ENCODE data around the gene FBL.
"Not testable (repeated sequence)": the region's sequence is repeated elsewhere in the genome, so short reads cannot be mapped to it uniquely, and the experiment has no call there.

The FBL gene

DNA sequence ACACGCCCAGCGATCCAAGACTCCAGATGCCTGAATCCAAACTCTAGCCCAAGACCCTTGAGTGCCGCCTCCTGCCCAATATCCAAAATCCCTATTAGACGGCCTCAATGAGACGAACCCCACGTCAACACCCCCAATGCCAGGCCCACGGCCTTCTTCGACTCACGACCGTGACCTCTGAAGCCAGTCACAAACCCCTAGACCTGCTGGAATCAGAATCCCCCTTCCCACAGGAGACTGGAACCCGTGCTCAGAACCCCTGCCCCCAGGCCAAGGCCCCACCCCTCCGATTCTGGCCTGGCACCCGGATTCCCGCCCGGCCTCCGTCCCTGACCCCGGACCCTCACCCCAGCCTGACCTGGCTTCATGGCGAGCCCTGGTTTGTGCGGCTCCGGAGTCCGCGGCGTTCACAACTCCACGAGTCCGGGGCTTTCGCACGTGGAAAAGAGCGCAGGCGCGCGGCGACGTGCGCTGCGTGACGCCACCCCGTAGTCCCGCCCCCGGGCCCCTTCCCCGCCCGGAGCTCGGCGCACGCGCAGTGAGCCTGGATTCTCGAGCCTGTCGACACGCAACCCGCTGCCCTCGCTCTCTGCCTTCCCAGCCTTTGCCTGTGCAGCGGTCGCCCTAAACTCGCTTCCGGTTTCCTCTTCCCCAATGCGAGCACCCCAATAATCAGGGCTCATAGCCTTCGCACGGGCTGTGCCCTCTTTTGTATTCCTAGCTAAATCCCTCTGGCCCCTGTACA is at the start of gene FBL:
FBL (minus strand) TSS at position 447 of the 745 bp plus-strand sequence; CDS start at position 368, 79 bp downstream.
- Histone ChIP-seq H3K4me1 (ENCODE audit: control insufficient read depth, insufficient read depth, low read length) (peaks cover 4% of the 10 kb centered on the region), H3K36me3 (ENCODE audit: control insufficient read depth, insufficient read depth, low read length) (peaks cover 4% of the 10 kb centered on the region), H3K4me3 (ENCODE audit: low read depth, low read length) (peak within 1 kb of the TSS; percentile 96), H3K9me3 (ENCODE audit: control insufficient read depth, insufficient read depth, low read length) (no peaks in the 10 kb centered on the region), H3K9ac (ENCODE audit: low read depth, low read length) (peak within 1 kb of the TSS; percentile 90), H3K27me3 (ENCODE audit: control insufficient read depth, insufficient read depth, low read length) (no peaks in the 10 kb centered on the region)

DNA sequence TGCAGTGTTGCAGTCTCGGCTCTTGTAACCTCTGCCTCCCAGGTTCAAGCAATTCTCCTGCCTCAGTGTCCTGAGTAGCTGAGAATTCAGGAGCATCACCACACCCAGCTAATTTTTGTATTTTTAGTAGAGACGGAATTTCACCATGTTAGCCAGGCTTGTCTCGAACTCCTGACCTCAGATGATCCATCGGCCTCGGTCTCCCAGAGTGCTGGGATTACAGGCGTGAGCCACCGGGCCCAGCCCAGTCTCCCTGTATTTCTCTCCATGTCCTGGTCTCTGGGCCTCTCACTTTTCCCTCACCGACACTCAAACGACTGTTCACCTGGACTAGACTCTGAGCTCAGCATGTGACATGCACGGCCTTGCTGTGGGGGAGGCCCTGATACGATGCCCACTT is 48.9 kb upstream of the FBL start:
- H3K36me3 ChIP-seq (ENCODE audit: control insufficient read depth, insufficient read depth, low read length); H3K9ac ChIP-seq (ENCODE audit: low read depth, low read length); H3K27me3 ChIP-seq (ENCODE audit: control insufficient read depth, insufficient read depth, low read length); H3K4me3 ChIP-seq (ENCODE audit: low read depth, low read length); H3K9me3 ChIP-seq (ENCODE audit: control insufficient read depth, insufficient read depth, low read length); H3K4me1 ChIP-seq (ENCODE audit: control insufficient read depth, insufficient read depth, low read length): not testable (repeated sequence)

DNA sequence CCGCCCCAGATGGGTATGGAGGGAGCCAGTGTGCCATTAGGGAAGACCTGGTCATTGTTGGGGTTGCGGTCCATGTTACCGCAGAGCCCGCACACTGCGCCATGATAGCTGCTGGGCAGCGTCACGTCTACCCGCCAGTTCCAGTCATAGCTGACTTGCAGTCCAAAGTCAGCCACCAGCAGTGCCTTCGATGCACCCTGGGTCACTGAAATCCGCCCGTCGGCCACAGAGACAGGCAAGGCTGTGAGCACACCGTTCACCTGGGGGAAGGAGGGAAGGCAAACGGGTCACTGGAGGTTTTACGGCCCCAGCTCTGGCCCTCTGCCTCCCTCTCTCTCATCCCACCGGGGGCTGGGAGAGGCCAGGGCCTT is 48.0 kb upstream of the FBL start:
- H3K36me3 ChIP-seq (ENCODE audit: control insufficient read depth, insufficient read depth, low read length); H3K4me3 ChIP-seq (ENCODE audit: low read depth, low read length); H3K4me1 ChIP-seq (ENCODE audit: control insufficient read depth, insufficient read depth, low read length); H3K27me3 ChIP-seq (ENCODE audit: control insufficient read depth, insufficient read depth, low read length); H3K9me3 ChIP-seq (ENCODE audit: control insufficient read depth, insufficient read depth, low read length); H3K9ac ChIP-seq (ENCODE audit: low read depth, low read length): not testable (repeated sequence)

DNA sequence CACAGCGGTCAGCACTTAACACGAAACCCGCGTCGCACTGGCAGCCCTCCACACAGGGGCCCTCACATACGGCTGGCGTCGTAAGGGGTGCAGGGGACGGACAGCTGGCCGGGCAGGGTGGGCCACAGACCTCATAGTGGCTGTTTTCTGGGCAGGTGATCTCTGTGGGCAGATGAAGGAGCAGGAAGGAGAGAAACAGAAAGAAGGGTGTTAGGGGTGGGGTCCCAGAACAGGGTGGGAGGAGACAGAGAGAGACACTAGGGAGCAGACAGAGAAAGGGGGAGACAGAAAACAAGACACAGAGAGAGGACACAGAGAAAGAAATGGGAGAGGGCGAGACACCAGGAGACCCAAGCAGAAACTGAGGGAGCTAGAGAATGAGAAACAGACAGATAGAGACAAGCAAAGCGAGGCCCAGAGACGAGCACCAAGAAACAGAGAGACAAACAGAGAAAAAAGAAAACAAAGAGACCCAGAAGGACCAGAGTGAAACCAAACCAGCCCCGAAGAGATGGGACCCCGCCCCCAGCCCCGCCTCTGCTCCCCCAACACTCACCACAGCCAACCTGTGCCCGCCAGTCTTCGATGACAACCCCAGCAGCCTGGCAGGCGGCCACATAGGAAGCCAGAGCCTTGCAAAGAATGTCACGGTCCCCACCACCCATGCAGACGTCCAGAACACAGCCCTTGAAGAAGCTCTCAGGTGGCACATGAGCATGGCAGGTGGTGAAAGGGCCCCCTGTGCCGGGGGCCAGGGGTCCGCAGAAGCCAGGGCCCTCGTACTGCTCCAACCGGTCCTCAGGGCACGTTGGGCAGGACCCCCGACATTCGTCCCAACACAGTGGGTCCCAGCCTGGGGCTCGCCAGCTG is 47.4 kb upstream of the FBL start:
- H3K9me3 ChIP-seq (ENCODE audit: control insufficient read depth, insufficient read depth, low read length); H3K9ac ChIP-seq (ENCODE audit: low read depth, low read length): not testable (repeated sequence)

DNA sequence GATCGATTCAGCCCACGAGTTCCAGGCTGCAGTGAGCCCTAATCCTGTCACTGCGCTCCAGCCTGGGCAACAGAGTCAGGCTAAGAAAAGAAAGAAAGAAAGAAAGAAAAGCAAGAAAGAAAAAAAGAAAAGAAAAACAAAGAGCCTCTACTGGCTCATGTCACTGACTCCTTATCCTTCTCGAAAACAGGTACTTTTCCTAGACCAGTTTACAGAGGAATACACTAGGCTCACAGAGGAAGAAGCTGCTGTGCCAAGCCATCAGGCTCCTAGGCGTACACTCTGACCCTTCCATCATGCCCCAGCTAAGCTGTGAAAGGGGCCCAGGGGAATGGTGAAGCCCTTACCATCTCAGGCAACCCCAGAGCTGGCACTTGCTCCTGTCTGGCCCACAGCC is 46.3 kb upstream of the FBL start:
- not testable (repeated sequence) for H3K27me3 ChIP-seq (ENCODE audit: control insufficient read depth, insufficient read depth, low read length); H3K36me3 ChIP-seq (ENCODE audit: control insufficient read depth, insufficient read depth, low read length); H3K4me3 ChIP-seq (ENCODE audit: low read depth, low read length); H3K9ac ChIP-seq (ENCODE audit: low read depth, low read length); H3K4me1 ChIP-seq (ENCODE audit: control insufficient read depth, insufficient read depth, low read length); H3K9me3 ChIP-seq (ENCODE audit: control insufficient read depth, insufficient read depth, low read length)

More for the DNA sequence above, 47.4 kb upstream of the FBL start:
- H3K36me3 ChIP-seq (ENCODE audit: control insufficient read depth, insufficient read depth, low read length); H3K27me3 ChIP-seq (ENCODE audit: control insufficient read depth, insufficient read depth, low read length); H3K4me1 ChIP-seq (ENCODE audit: control insufficient read depth, insufficient read depth, low read length); H3K4me3 ChIP-seq (ENCODE audit: low read depth, low read length): not testable (repeated sequence)

DNA sequence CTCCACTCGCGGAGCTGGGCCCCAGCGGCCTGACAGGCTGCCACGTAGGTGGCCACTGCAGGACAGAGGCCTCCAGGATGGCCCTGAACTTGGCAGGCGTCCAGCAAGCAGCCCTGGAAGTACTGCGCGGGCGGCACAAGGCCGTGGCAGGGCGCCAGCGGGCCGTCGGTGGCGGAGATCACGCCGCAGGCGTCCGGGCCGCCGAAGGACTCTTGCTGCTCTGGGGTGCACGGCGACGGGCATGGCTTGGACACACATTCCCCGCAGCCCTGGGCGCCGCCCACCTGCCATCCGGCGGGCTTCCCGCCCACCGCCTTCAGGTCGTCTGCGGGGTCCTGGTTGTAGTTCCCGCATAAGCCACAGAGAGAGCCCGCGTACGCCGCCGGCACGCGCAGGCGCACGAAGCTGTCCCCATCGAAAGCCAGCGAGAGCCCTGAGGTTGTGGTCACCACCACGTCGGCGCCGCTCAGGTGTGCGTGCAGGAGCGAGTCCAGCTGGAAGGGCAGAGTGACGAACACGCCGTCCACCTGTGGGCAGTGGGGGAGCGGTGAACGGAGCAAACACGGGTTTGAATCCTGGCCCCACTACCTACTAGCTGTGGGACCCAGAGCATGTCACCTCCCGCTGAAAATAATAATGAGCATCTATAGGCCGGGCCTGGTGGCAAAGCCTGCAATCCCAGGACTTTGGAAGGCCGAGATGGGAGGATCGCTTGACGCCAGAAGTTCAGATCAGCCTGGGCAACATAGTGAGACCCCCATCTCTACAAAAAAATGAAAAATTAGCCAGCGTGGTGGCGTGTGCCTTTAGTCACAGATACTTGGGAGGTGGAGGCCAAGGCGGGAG is 45.7 kb upstream of the FBL start:
- H3K27me3 ChIP-seq (ENCODE audit: control insufficient read depth, insufficient read depth, low read length); H3K4me1 ChIP-seq (ENCODE audit: control insufficient read depth, insufficient read depth, low read length); H3K36me3 ChIP-seq (ENCODE audit: control insufficient read depth, insufficient read depth, low read length); H3K9ac ChIP-seq (ENCODE audit: low read depth, low read length); H3K4me3 ChIP-seq (ENCODE audit: low read depth, low read length); H3K9me3 ChIP-seq (ENCODE audit: control insufficient read depth, insufficient read depth, low read length): not testable (repeated sequence)

DNA sequence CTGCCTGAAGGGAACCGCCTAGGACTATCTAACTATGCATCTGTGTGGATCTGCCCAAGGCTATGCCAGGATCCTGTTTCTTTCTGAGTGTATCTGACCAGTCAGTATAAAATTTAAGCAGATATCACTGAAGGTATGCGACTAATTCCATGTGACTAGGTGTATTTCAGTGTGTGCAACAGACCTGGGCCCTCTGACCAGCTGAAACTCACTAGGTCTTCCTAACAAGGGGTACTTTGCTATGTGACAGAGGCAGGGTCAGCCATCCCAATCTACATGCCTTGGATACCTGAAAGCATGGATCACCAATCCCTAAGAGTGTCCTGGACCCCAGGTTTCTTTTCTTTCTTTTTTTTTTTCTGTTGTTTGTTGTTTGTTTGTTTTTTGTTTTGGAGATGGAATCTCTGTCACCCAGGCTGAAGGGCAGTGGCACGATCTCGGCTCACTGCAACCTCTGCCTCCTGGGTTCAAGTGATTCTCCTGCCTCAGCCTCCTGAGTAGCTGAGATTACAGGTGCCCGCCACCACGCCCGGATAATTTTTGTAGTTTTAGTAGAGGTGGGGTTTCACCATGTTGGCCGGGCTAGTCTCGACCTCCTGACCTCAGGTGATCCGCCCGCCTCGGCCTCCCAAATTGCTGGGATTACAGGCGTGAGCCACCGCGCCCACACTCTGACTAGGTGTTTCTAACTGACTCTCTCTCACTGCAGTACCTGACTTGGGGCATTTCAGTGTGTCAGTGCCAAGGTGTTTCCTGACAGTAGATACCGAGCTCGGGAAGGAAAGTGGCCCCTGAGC is 44.8 kb upstream of the FBL start:
- Histone ChIP-seq H3K9me3 (ENCODE audit: control insufficient read depth, insufficient read depth, low read length) (no peaks in the 10 kb centered on the region), H3K9ac (ENCODE audit: low read depth, low read length) (no peak overlapping the region), H3K36me3 (ENCODE audit: control insufficient read depth, insufficient read depth, low read length) (no peaks in the 10 kb centered on the region), H3K4me1 (ENCODE audit: control insufficient read depth, insufficient read depth, low read length) (no peaks in the 10 kb centered on the region), H3K27me3 (ENCODE audit: control insufficient read depth, insufficient read depth, low read length) (no peaks in the 10 kb centered on the region), H3K4me3 (ENCODE audit: low read depth, low read length) (no peak overlapping the region)

DNA sequence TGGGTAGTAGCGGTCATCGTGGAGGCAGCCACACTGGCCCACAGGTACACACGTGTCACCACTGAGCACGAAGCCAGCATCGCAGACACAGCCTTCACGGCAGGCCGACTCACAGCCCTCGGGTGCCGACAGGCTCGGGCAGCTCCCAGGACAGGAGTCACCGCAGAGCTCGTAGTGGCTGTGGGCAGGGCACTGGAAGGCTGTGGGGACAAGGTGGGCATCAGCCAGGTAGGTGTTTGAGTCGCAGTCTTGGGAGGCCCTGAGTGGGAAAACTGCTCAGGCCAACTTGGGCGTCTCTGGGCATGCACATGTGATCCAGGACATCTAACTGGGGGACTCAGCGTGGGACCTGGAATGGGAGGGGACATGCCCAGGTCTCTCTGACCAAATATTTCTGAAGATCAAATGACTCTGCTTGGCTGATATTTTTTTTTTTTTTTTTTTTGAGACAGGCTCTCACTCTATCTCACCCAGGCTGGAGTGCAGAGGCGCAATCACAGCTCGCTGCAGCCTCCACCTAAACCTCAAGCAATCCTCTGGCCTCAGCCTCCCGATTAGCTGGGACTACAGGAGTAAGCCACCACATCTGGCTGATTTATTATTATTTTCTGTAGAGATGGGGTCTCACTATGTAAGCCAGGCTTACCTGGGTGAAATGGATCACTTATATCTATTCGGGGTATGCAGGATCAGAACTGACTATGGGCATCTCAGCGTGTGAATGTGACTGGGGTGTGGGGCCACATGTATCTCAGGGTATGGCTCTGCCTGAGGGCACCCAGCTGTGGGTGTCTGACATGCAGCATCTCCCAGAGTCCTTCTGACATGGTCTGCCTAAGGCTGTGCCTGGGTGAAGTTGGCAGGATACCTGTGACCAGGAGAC is 43.9 kb upstream of the FBL start:
- H3K4me3 ChIP-seq (ENCODE audit: low read depth, low read length); H3K36me3 ChIP-seq (ENCODE audit: control insufficient read depth, insufficient read depth, low read length); H3K9ac ChIP-seq (ENCODE audit: low read depth, low read length); H3K9me3 ChIP-seq (ENCODE audit: control insufficient read depth, insufficient read depth, low read length); H3K27me3 ChIP-seq (ENCODE audit: control insufficient read depth, insufficient read depth, low read length); H3K4me1 ChIP-seq (ENCODE audit: control insufficient read depth, insufficient read depth, low read length): not testable (repeated sequence)

DNA sequence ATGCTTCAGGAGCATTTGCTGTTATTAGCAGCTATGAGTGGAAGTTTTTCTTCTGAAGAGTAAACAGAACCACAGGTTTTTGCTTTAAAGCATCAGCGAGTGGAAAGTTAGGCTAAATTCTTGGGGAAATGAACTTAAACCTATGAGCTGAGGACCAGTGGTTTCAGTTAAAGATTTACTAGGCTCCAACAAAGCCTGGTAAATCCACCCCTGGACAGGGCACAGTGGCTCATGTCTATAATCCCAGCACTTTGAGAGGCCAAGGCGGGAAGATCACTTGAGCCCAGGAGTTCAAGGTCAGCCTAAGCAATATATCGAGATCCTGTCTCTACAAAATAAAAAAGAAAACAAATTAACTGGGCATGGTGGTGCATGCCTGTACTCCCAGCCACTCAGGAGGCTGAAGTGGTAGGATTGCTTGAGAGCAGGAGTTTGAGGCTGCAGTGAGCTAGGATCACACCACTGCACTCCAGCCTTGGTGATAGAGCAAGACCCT is 41.3 kb upstream of the FBL start:
- not testable (repeated sequence) for H3K36me3 ChIP-seq (ENCODE audit: control insufficient read depth, insufficient read depth, low read length); H3K9me3 ChIP-seq (ENCODE audit: control insufficient read depth, insufficient read depth, low read length); H3K27me3 ChIP-seq (ENCODE audit: control insufficient read depth, insufficient read depth, low read length); H3K4me3 ChIP-seq (ENCODE audit: low read depth, low read length); H3K9ac ChIP-seq (ENCODE audit: low read depth, low read length); H3K4me1 ChIP-seq (ENCODE audit: control insufficient read depth, insufficient read depth, low read length)

DNA sequence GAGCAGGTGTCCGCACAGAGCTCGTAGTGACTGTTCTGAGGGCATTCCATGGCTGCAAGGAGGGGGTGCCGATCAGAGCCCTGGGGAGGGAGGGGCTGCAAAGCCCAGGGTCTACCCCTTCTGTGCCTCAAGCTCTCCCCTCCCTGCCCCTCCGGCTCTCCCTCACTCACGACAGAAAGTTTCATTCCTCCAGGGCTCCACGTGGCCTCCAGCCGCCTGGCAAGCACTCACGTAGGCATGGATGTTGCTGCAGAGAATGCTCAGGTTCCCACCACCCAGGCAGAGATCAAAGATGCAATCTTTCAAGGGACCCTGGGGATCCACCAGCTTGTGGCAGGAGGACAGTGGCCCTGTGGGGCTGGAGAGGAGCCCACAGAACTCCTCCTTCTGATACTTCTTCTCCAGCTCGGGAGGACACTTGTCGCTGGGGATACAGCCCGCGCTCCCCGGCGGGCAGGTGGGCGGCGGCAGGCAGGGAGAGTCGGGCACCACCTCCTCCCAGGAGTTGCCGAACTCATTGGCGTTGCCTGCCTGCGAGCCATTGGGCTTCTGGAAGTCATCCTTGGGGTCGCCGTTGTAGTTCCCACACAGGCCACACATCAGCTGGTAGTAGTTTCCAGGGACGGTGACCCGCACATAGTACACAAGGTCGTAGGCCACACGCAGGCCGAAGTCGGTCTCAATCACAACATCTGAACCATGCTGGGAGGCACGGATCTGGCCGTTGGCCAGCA is 39.8 kb upstream of the FBL start:
- H3K9me3 ChIP-seq (ENCODE audit: control insufficient read depth, insufficient read depth, low read length); H3K4me3 ChIP-seq (ENCODE audit: low read depth, low read length); H3K36me3 ChIP-seq (ENCODE audit: control insufficient read depth, insufficient read depth, low read length); H3K4me1 ChIP-seq (ENCODE audit: control insufficient read depth, insufficient read depth, low read length); H3K27me3 ChIP-seq (ENCODE audit: control insufficient read depth, insufficient read depth, low read length); H3K9ac ChIP-seq (ENCODE audit: low read depth, low read length): not testable (repeated sequence)
